IPS DF 6.9 (cell line): Measurements from ENCODE around the gene SLC47A1.

Source experiments
- DNase-seq: peaks from one replicate; pipeline ENCODE4 v3.0.0-alpha.2; 2013; ENCODE audit warnings: low read depth, low spot score
- H3K27ac ChIP-seq: one replicate; pipeline ENCODE4 v1.5.1; 2013; ENCODE audit warnings: low read length, control low read depth
- H3K27me3 ChIP-seq: 2 replicates; pipeline ENCODE4 v1.6.1; 2013; ENCODE audit warnings: mild to moderate bottlenecking, low read length; ENCODE audit not compliant: control insufficient read depth, insufficient read depth
- H3K36me3 ChIP-seq: 2 replicates; pipeline ENCODE4 v1.6.1; 2013; ENCODE audit warnings: low read length; ENCODE audit not compliant: control insufficient read depth, insufficient read depth
- H3K4me1 ChIP-seq: 2 replicates; pipeline ENCODE4 v1.6.1; 2013; ENCODE audit warnings: low read length; ENCODE audit not compliant: control insufficient read depth, insufficient read depth
- H3K4me3 ChIP-seq: 2 replicates; pipeline ENCODE4 v1.5.1; 2013; ENCODE audit warnings: mild to moderate bottlenecking, low read length
- H3K9me3 ChIP-seq: 2 replicates; pipeline ENCODE4 v1.6.1; 2013; ENCODE audit warnings: low read length, inconsistent platforms; ENCODE audit not compliant: control insufficient read depth, insufficient read depth
- WGBS: extraction: QIAGEN DNeasy Blood & Tissue Kit; methylation state at CpG from one replicate; pipeline ENCODE4 v1.1.7; 2013; ENCODE audit warnings: mixed read lengths, missing lambda C conversion rate; ENCODE audit not compliant: insufficient read length, insufficient coverage; 5-methylcytosine and 5-hydroxymethylcytosine counted together

The SLC47A1 gene

DNA sequence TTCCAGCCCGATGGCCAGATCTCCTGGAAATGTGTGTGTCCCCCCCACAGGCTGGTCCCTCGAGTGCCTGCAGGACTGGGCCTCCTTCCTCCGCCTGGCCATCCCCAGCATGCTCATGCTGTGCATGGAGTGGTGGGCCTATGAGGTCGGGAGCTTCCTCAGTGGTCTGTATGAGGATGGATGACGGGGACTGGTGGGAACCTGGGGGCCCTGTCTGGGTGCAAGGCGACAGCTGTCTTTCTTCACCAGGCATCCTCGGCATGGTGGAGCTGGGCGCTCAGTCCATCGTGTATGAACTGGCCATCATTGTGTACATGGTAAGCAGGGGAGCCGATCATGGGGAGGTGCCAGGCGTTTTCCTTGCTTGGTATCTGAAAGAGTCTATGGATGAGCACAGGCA lies 22.1 kb downstream of the SLC47A1 start:
- WGBS: no CpG with 5 or more reads among the region's 11 CpGs

DNA sequence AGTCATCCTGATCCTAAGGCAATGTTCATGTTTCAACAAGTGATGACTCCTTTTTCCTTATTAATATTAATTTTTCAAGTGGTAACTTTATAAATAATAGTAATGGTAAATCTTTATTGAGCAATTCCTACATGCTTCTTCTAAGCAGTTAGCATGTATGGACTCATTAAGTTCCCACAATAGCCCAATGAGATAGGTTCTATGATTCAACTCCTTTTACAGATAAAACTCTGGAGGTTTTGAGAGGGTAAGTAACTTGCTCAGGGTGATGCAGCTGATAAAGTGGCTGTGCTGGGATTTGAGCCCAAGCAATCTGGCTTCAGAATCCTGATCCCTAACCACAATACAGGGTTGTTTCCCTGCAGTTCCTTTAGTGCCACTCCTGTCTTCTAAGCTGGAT lies 25.3 kb downstream of the SLC47A1 start:
- H3K27me3 ChIP-seq: no peaks in the 10 kb centered on the region
- H3K4me1 ChIP-seq: no peaks in the 10 kb centered on the region
- no peaks in the 10 kb centered on the region for H3K36me3 ChIP-seq
- H3K27ac ChIP-seq: no peak overlapping the region
- no peak overlapping the region for H3K4me3 ChIP-seq
- DNase-seq: no peak
- no peaks in the 10 kb centered on the region for H3K9me3 ChIP-seq

More for the DNA sequence above, 22.1 kb downstream of the SLC47A1 start:
- no peaks in the 10 kb centered on the region for H3K36me3 ChIP-seq
- H3K4me3 ChIP-seq: no peak overlapping the region
- no peaks in the 10 kb centered on the region for H3K27me3 ChIP-seq
- H3K9me3 ChIP-seq: no peaks in the 10 kb centered on the region
- H3K4me1 ChIP-seq: no peaks in the 10 kb centered on the region
- no peak for DNase-seq
- H3K27ac ChIP-seq: no peak overlapping the region

- Histone ChIP-seq H3K9me3 (no peaks in the 10 kb centered on the region), H3K36me3 (no peaks in the 10 kb centered on the region), H3K4me3 (no peak overlapping the region), H3K4me1 (no peaks in the 10 kb centered on the region), H3K27me3 (no peaks in the 10 kb centered on the region), H3K27ac (no peak overlapping the region)
- DNase-seq: no peak
- no CpG with 5 or more reads among the region's 9 CpGs for WGBS
Measured at GRCh38 chr17:19561697-19562318, 28.2 kb downstream of the SLC47A1 start.

DNA sequence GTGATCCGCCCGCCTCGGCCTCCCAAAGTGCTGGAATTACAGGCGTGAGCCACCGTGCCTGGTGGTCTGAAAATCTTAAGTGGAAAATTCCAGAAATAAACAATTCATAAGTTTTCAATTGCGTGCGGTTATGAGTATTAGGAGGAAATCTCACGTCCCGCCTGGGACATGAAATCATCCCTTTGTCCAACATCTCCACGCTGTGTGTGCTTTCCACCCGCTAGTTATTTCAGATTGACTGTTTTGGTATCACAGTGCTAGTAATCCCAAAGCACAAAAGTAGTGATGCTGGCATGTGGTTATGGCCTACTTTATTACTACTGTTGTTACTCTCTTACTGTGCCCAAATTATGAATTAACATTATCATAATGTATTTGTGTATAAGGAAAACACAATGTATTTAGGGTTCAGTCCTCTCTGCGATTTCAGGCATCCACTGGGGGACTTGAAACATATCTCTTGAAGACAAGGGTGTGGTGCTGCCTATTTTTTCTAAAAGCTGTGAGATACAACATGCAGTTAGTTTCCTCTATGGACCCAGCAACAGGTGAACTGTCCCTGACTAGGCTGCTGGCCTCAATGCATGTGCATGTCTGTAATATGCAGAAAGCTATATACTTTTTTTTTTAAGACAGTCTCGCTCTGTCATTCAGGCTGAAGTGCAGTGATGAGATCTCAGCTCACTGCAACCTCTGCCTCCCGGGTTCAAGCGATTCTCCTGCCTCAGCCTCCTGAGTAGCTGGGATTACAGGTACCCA lies 32.3 kb downstream of the SLC47A1 start:
- DNase-seq: no peak
- Histone ChIP-seq H3K36me3 (no peaks in the 10 kb centered on the region), H3K27me3 (no peaks in the 10 kb centered on the region), H3K4me1 (no peaks in the 10 kb centered on the region), H3K9me3 (no peaks in the 10 kb centered on the region), H3K27ac (no peak overlapping the region), H3K4me3 (no peak overlapping the region)
- no CpG with 5 or more reads among the region's 15 CpGs for WGBS

DNA sequence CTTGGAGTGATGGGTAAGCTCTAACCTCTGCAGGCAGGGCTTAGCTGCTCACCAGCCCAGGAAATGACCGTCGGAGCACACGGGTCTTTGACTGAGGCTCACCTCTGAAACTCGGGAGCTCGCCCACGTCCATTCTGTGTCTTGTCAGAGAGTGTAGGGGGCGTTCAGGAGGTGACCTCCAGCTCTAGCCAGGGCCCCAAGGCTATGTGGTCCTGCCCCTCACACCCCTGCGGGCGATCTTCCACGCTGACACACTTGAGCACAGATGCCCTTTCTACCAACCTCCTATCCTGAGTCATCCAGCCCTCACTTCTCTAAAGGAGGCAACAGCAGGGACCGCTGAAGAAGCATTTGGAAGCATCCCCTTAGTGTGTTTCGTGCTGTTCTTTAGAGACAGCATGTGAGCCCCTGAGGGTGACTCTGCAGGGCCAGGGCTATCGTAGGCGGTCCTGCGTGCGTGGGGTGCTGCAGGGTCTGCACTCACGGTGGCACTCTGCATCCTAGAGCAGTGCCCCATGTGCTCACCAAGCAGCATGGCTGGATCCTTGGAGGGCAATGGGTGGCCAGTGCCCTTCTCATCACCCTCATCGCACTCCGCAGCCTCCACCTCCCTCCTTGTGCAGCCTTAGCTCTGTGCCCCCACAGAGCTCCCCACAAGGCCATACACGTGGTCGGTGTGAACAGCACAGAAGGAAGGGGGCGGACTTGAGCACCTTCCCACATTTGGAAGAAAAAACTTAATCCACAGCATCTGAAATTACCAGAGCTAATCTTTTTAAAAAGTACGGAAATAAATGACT lies 33.8 kb downstream of the SLC47A1 start:
- Histone ChIP-seq H3K36me3 (no peaks in the 10 kb centered on the region), H3K9me3 (no peaks in the 10 kb centered on the region)

DNA sequence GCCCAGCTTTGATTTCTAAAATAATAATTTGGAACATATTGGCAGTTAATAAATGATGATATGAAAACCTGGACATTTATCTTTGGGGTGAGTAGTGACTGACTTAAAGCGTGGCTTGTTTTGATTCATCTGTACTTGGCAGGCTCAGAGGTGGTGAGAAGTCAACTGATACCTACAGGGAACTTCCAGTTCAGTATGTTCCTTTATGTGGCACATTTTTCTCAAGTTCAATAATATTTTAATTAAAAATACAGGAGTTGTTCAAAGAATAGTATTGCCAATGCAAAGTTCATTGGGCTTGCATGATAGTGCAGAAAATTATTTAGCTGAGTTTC lies 34.3 kb downstream of the SLC47A1 start:
- no peak for DNase-seq
- Histone ChIP-seq H3K4me1 (no peaks in the 10 kb centered on the region), H3K27ac (no peak overlapping the region), H3K27me3 (no peaks in the 10 kb centered on the region), H3K36me3 (no peaks in the 10 kb centered on the region), H3K4me3 (no peak overlapping the region), H3K9me3 (no peaks in the 10 kb centered on the region)
- no CpG with 5 or more reads among the region's 1 CpG for WGBS

More for the DNA sequence above, 33.8 kb downstream of the SLC47A1 start:
- no peak overlapping the region for H3K4me3 ChIP-seq
- H3K27ac ChIP-seq: no peak overlapping the region
- no peaks in the 10 kb centered on the region for H3K27me3 ChIP-seq
- WGBS: no CpG with 5 or more reads among the region's 23 CpGs
- no peak for DNase-seq
- no peaks in the 10 kb centered on the region for H3K4me1 ChIP-seq

DNA sequence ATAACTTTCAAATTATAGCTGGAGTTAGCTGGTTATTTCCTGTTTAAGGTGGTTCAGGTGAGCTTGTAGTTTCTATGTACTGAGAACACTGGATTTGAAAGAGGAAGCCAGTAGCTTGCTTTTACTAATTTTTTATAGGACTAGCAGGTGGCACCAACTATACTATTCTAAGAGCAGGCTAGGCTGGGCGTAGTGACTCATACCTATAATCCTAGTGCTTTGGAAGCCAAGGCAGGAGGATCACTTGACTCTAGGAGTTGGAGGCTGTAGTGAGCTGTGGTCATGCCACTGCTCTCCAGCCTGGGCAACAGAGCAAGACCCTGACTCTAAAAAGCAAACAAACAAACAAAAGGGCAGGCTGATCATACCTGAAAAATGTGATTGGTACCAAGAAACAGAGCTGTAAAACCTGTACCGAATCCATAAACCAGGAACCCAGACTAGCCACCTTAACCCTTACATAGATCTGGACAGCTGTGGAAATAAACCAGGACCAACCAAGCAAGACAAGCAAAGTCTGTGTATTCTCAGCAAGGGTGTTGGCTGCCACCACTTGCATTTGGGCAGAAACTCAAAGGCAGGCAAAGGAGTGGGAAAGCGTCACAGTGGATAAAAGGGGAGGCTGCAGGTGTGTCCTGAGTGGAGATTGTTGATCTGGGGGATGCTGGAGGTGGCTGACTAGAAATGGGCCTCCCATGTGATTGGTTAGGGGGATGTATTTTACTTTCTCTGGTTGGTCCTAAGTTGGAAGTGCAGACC lies 36.3 kb downstream of the SLC47A1 start:
- no peaks in the 10 kb centered on the region for H3K27me3 ChIP-seq
- H3K4me3 ChIP-seq: no peak overlapping the region
- DNase-seq: no peak
- no peaks in the 10 kb centered on the region for H3K36me3 ChIP-seq
- no peaks in the 10 kb centered on the region for H3K9me3 ChIP-seq
- H3K4me1 ChIP-seq: no peaks in the 10 kb centered on the region
- H3K27ac ChIP-seq: no peak overlapping the region
- no CpG with 5 or more reads among the region's 3 CpGs for WGBS

DNA sequence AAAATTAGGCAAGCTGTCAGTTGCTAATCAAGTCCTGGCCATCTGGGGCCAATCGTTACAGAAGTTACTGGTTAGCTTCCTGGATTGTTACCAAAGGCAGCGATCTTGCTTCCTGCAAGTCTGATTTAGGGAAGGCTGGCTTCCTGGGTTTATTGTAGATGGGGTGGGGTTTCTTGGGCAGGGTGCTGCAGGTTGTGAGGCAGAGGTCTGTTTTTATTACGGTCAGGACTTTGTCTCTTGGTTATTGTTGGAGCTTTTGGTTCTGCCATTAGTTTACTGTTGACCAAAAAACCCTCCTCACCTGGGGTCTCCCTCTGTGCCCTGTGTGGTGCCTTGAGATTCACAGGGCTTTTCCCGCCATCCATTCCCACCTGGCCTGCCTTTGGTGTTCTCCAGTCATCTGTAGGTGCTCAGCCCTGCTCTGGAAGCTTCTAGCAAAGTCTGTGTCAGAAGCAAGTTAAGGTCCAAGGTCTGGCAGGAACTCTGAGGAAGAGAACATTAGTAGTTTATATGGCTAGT lies 36.9 kb downstream of the SLC47A1 start:
- DNase-seq: no peak
- no CpG with 5 or more reads among the region's 4 CpGs for WGBS
- H3K27me3 ChIP-seq: no peaks in the 10 kb centered on the region
- no peaks in the 10 kb centered on the region for H3K4me1 ChIP-seq
- H3K36me3 ChIP-seq: no peaks in the 10 kb centered on the region
- no peak overlapping the region for H3K27ac ChIP-seq
- no peaks in the 10 kb centered on the region for H3K9me3 ChIP-seq
- H3K4me3 ChIP-seq: no peak overlapping the region

DNA sequence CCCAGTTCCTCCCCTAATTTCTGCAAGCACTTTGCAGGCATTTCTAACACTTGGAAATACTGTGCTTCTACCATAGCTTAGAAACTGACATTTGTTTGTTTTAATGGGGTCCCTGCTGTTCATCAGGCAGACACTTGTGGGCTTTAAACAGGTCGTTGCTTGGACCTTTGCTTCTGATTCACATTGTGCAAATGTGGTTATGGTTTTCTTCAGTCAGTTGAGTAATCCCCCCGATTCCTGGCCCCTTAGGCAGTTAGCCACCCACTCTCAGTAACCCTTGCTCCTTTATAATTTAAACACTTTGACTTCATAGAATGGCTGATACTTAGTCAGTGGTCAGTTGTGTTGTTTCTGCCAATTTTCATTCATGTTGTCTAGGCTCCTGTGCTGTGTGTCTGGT lies 39.4 kb downstream of the SLC47A1 start:
- no CpG with 5 or more reads among the region's 2 CpGs for WGBS
- H3K9me3 ChIP-seq: no peaks in the 10 kb centered on the region
- no peak overlapping the region for H3K4me3 ChIP-seq
- H3K27me3 ChIP-seq: no peaks in the 10 kb centered on the region
- no peaks in the 10 kb centered on the region for H3K36me3 ChIP-seq
- H3K27ac ChIP-seq: no peak overlapping the region
- no peak for DNase-seq
- H3K4me1 ChIP-seq: no peaks in the 10 kb centered on the region

GRCh38 chr17:19574956-19575355 lies 41.3 kb downstream of the SLC47A1 start:
- Histone ChIP-seq H3K9me3 (no peaks in the 10 kb centered on the region), H3K4me3 (no peak overlapping the region), H3K36me3 (no peaks in the 10 kb centered on the region), H3K27me3 (no peaks in the 10 kb centered on the region), H3K4me1 (0 out of 2 replicates have a peak, but pooled peaks cover 3% of the 10 kb centered on the region), H3K27ac (no peak overlapping the region)
- no peak for DNase-seq
- no CpG with 5 or more reads among the region's 4 CpGs for WGBS
